GM18868 (cell line): ENCODE data around the gene SYT3.
"Not testable (repeated sequence)": the region's sequence is repeated elsewhere in the genome, so short reads cannot be mapped to it uniquely, and the experiment has no call there.

Experiments
- ATAC-seq: cut with Tn5 transposase; IDR thresholded peaks from one replicate; pipeline ENCODE4 v1.9.1; 2021; ENCODE audit warnings: mild to moderate bottlenecking, moderate library complexity; ENCODE audit not compliant: unreplicated experiment

SYT3 gene

GRCh38 chr19:50604264-50605073, 35.2 kb downstream of the SYT3 start:
- not testable (repeated sequence) for ATAC-seq

GRCh38 chr19:50602935-50603334, 36.7 kb downstream of the SYT3 start:
- ATAC-seq: no peak

GRCh38 chr19:50602496-50602895, 37.2 kb downstream of the SYT3 start:
- no peak for ATAC-seq

GRCh38 chr19:50602089-50602422, 37.6 kb downstream of the SYT3 start:
- no peak for ATAC-seq

- ATAC-seq: no peak
Measured at GRCh38 chr19:50601407-50602088, 38.1 kb downstream of the SYT3 start.

GRCh38 chr19:50599427-50599826, 40.3 kb downstream of the SYT3 start:
- ATAC-seq: no peak

GRCh38 chr19:50590191-50590590, 49.5 kb downstream of the SYT3 start:
- ATAC-seq: no peak

GRCh38 chr19:50581795-50582660, 57.7 kb downstream of the SYT3 start:
- ATAC-seq: not testable (repeated sequence)

GRCh38 chr19:50580970-50581634, 58.6 kb downstream of the SYT3 start:
- no peak for ATAC-seq

- no peak for ATAC-seq
Measured at GRCh38 chr19:50580240-50580639, 59.4 kb downstream of the SYT3 start.

GRCh38 chr19:50576769-50577168, 62.9 kb downstream of the SYT3 start:
- not testable (repeated sequence) for ATAC-seq

GRCh38 chr19:50573741-50574461, 65.8 kb downstream of the SYT3 start:
- no peak for ATAC-seq
